Measurements from ENCODE around the gene NPTX1. TPM values are rescaled to one million over a fixed set of nuclear protein-coding genes. Genes with fewer than 3 reads are reported as not detected.
A peak's percentile ranks its signal among the peaks of the same experiment; 100 is the strongest.

Gene NPTX1
- total and polyA plus RNA-seq, 2 of the 13 experiments (the other 11 are each of a cell fraction or from before 2014, with no cell fraction given), result 0.01 TPM; not detected in 1

GRCh38 chr17:80498242-80498919 is 22.0 kb upstream of the NPTX1 start (continued):
- no peak for TF ChIP-seq ZBTB39 (CRISPR knock-in tag; IDR thresholded peaks at IDR 0.05)
- 0 out of 2 replicates have a peak, but pooled peaks have one; percentile 39 for TF ChIP-seq HOXA9 (CRISPR knock-in tag; IDR thresholded peaks at IDR 0.05; ENCODE audit: borderline replicate concordance)
- peak in 1 of 2 experiments; percentile 60; a peak in 1 of 4 replicates for TF ChIP-seq POLR2A (IDR thresholded peaks at IDR 0.05; ENCODE audit: insufficient read depth in 1 of 2, low read depth in 2 of 2, low read length in 2 of 2)
- TF ChIP-seq ZBTB44 (CRISPR knock-in tag; IDR thresholded peaks at IDR 0.05), result no peak
- TF ChIP-seq CBX5 (CRISPR knock-in tag; IDR thresholded peaks at IDR 0.05; ENCODE audit: borderline replicate concordance), result 0 out of 2 replicates have a peak, but pooled peaks have one; percentile 16
- TF ChIP-seq ZNF263 (CRISPR knock-in tag; IDR thresholded peaks at IDR 0.05), result peak; percentile 85
- 0 out of 2 replicates have a peak, but pooled peaks have one; percentile 29 for TF ChIP-seq HNF1B (CRISPR knock-in tag; IDR thresholded peaks at IDR 0.05)
- peak; percentile 33 for TF ChIP-seq XRCC5 (optimal IDR thresholded peaks at IDR 0.05; ENCODE audit: low read length)
- TF ChIP-seq CAMTA2 (CRISPR knock-in tag; IDR thresholded peaks at IDR 0.05; ENCODE audit: borderline replicate concordance), result no peak
- peak; percentile 43; the same call in 1 of the 2 replicates for TF ChIP-seq ETV5 (CRISPR knock-in tag; IDR thresholded peaks at IDR 0.05; ENCODE audit: borderline replicate concordance)
- TF ChIP-seq ZBTB33 (CRISPR knock-in tag; IDR thresholded peaks at IDR 0.05), result 0 out of 2 replicates have a peak, but pooled peaks have one; percentile 3
- TF ChIP-seq YEATS4 (CRISPR knock-in tag; IDR thresholded peaks at IDR 0.05; ENCODE audit: borderline replicate concordance), result peak; percentile 43; the same call in 1 of the 2 replicates
- TF ChIP-seq ARID5B (CRISPR knock-in tag; IDR thresholded peaks at IDR 0.05), result 0 out of 2 replicates have a peak, but pooled peaks have one; percentile 9
- 0 out of 2 replicates have a peak, but pooled peaks have one; percentile 47 for TF ChIP-seq ZNF879 (CRISPR knock-in tag; IDR thresholded peaks at IDR 0.05)
- TF ChIP-seq ZNF768 (CRISPR knock-in tag; IDR thresholded peaks at IDR 0.05), result peak; percentile 25; the same call in 1 of the 2 replicates
- no peak for TF ChIP-seq REPIN1 (CRISPR knock-in tag; IDR thresholded peaks at IDR 0.05; ENCODE audit: borderline replicate concordance, low read depth)
- TF ChIP-seq PHF20 (CRISPR knock-in tag; IDR thresholded peaks at IDR 0.05), result 0 out of 2 replicates have a peak, but pooled peaks have one; percentile 36
